Measurements from ENCODE around the gene SCIMP.
"Not testable (repeated sequence)": the region's sequence is repeated elsewhere in the genome, so short reads cannot be mapped to it uniquely, and the experiment has no call there.

- TF ChIP-seq CTCF, POLR2A (IDR thresholded peaks at IDR 0.05): not testable (repeated sequence)
Observed at GRCh38 chr17:5160702-5161101, 74.0 kb downstream of the SCIMP start.

Data from ovary (tissue), 3 donors.